B cell (primary cell): ENCODE measurements around the gene IMPDH2.

Experiments
- EZH2 ChIP-seq: IDR thresholded peaks from 2 replicates; pipeline ENCODE4 v1.6.1; 2012; ENCODE audit warnings: borderline replicate concordance, low read depth, mild to moderate bottlenecking, moderate library complexity, low read length; ENCODE audit not compliant: insufficient read depth, poor library complexity, severe bottlenecking
- TF ChIP-seq, protein P1 (sequence below): fragments of 200-600 bp; IDR thresholded peaks from one replicate; pipeline ENCODE4 v1.8.0; 2022; ENCODE audit warnings: antibody characterized with exemption, mild to moderate bottlenecking

DNA sequence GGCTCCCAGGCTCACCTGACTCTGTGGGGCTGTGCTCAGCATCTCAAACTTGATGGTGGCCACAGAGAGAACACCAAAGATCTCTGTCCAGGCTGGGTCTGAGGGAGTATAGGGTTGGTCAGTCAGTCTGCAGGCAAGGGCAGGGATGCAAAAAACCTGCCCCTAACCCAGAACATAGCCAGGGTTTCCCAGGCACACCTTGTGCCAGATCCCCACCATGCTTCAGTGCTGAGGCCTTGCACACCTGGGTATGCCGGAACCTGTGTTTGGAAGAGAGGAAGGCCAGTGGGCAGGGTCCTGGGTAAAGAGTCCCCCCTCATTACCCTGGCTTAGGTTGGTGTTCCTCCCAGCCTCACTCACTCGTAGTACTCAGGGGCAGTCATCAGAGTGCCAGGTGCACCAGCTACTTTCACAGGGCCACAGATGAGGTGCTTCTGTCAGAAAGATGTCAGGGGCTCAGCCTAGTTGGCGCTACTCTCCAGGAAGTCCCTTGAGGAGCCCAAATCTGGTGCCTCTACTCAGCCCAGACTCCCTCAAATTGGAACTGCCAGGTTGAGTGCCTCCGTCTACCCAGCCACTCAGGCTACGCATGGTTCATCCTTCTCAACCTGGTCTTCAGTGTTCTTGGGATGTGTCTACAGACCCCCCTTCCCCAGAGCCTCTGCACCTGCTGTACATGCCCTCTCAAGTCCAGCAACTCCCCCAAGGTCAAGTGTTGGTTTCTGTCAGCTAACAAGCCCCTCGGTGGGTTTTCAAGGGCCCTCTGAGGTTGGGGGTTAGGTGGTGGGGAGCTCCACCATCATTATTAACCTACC, 12.6 kb downstream of the IMPDH2 start:
- TF ChIP-seq, protein P1, sequence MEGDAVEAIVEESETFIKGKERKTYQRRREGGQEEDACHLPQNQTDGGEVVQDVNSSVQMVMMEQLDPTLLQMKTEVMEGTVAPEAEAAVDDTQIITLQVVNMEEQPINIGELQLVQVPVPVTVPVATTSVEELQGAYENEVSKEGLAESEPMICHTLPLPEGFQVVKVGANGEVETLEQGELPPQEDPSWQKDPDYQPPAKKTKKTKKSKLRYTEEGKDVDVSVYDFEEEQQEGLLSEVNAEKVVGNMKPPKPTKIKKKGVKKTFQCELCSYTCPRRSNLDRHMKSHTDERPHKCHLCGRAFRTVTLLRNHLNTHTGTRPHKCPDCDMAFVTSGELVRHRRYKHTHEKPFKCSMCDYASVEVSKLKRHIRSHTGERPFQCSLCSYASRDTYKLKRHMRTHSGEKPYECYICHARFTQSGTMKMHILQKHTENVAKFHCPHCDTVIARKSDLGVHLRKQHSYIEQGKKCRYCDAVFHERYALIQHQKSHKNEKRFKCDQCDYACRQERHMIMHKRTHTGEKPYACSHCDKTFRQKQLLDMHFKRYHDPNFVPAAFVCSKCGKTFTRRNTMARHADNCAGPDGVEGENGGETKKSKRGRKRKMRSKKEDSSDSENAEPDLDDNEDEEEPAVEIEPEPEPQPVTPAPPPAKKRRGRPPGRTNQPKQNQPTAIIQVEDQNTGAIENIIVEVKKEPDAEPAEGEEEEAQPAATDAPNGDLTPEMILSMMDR, result no peak
- TF ChIP-seq EZH2, result no peak
